ENCODE results near the gene AGAP1.
"Not testable (repeated sequence)": the region's sequence is repeated elsewhere in the genome, so short reads cannot be mapped to it uniquely, and the experiment has no call there.

The AGAP1 gene

GRCh38 chr2:236090826-236091225 is 597.0 kb downstream of the AGAP1 start:
- not testable (repeated sequence) for DNase-seq

- no peak for DNase-seq
Measured at GRCh38 chr2:236092714-236093113, 598.9 kb downstream of the AGAP1 start.

- DNase-seq = no peak
Measured at GRCh38 chr2:236093134-236093533, 599.3 kb downstream of the AGAP1 start.

GRCh38 chr2:236095504-236095903 is 601.7 kb downstream of the AGAP1 start:
- DNase-seq = no peak

- DNase-seq = no peak
Measured at GRCh38 chr2:236101311-236101950, 607.6 kb downstream of the AGAP1 start.

GRCh38 chr2:236102971-236103370 is 609.1 kb downstream of the AGAP1 start:
- DNase-seq = no peak

GRCh38 chr2:236103981-236104380 is 610.1 kb downstream of the AGAP1 start:
- DNase-seq = no peak

- no peak for DNase-seq
Measured at GRCh38 chr2:236105955-236106607, 612.2 kb downstream of the AGAP1 start.

GRCh38 chr2:236106761-236107160 is 612.9 kb downstream of the AGAP1 start:
- DNase-seq = no peak

- DNase-seq = no peak
Measured at GRCh38 chr2:236107536-236107935, 613.7 kb downstream of the AGAP1 start.

- DNase-seq = no peak
Measured at GRCh38 chr2:236107942-236108625, 614.2 kb downstream of the AGAP1 start.

- no peak for DNase-seq
Measured at GRCh38 chr2:236109061-236109460, 615.2 kb downstream of the AGAP1 start.

- no peak for DNase-seq
Measured at GRCh38 chr2:236109473-236109872, 615.6 kb downstream of the AGAP1 start.

- no peak for DNase-seq
Measured at GRCh38 chr2:236112466-236112865, 618.6 kb downstream of the AGAP1 start.

- DNase-seq = no peak
Measured at GRCh38 chr2:236113425-236113824, 619.6 kb downstream of the AGAP1 start.

- no peak for DNase-seq
Measured at GRCh38 chr2:236113948-236114347, 620.1 kb downstream of the AGAP1 start.

- DNase-seq = no peak
Measured at GRCh38 chr2:236114959-236115358, 621.1 kb downstream of the AGAP1 start.

GRCh38 chr2:236117401-236117800 is 623.6 kb downstream of the AGAP1 start:
- no peak for DNase-seq

- DNase-seq = no peak
Measured at GRCh38 chr2:236117861-236118269, 624.0 kb downstream of the AGAP1 start.

- DNase-seq = no peak
Measured at GRCh38 chr2:236119003-236119402, 625.2 kb downstream of the AGAP1 start.

GRCh38 chr2:236119476-236119875 is 625.6 kb downstream of the AGAP1 start:
- no peak for DNase-seq

- DNase-seq = no peak
Measured at GRCh38 chr2:236120141-236120601, 626.3 kb downstream of the AGAP1 start.

- DNase-seq = no peak
Measured at GRCh38 chr2:236120829-236121228, 627.0 kb downstream of the AGAP1 start.

GRCh38 chr2:236121546-236121945 is 627.7 kb downstream of the AGAP1 start:
- no peak for DNase-seq

Data from NCI-H146 (cell line).